Activated gamma-delta T cell (primary cell): ENCODE data around the gene ABCA5.

Source experiments
- DNase-seq: peaks from one replicate; lab custom pipeline; 2025; lab: John Stamatoyannopoulos, UW
- total RNA-seq, 2 donors: gene quantifications; one replicate each; lab custom pipeline; 2026; lab: John Stamatoyannopoulos, UW

Gene ABCA5, protein sequence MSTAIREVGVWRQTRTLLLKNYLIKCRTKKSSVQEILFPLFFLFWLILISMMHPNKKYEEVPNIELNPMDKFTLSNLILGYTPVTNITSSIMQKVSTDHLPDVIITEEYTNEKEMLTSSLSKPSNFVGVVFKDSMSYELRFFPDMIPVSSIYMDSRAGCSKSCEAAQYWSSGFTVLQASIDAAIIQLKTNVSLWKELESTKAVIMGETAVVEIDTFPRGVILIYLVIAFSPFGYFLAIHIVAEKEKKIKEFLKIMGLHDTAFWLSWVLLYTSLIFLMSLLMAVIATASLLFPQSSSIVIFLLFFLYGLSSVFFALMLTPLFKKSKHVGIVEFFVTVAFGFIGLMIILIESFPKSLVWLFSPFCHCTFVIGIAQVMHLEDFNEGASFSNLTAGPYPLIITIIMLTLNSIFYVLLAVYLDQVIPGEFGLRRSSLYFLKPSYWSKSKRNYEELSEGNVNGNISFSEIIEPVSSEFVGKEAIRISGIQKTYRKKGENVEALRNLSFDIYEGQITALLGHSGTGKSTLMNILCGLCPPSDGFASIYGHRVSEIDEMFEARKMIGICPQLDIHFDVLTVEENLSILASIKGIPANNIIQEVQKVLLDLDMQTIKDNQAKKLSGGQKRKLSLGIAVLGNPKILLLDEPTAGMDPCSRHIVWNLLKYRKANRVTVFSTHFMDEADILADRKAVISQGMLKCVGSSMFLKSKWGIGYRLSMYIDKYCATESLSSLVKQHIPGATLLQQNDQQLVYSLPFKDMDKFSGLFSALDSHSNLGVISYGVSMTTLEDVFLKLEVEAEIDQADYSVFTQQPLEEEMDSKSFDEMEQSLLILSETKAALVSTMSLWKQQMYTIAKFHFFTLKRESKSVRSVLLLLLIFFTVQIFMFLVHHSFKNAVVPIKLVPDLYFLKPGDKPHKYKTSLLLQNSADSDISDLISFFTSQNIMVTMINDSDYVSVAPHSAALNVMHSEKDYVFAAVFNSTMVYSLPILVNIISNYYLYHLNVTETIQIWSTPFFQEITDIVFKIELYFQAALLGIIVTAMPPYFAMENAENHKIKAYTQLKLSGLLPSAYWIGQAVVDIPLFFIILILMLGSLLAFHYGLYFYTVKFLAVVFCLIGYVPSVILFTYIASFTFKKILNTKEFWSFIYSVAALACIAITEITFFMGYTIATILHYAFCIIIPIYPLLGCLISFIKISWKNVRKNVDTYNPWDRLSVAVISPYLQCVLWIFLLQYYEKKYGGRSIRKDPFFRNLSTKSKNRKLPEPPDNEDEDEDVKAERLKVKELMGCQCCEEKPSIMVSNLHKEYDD (N-terminal part only)
- total RNA-seq = 79.6 to 138 reads per million in 2 donors

- peak; percentile 81 for DNase-seq
Measured at GRCh38 chr17:69327060-69327831, at the start of gene ABCA5. TSS of gene ABCA5 (minus strand) at chr17:69327133. CDS start at chr17:69314415, 12,718 bp downstream.

DNA sequence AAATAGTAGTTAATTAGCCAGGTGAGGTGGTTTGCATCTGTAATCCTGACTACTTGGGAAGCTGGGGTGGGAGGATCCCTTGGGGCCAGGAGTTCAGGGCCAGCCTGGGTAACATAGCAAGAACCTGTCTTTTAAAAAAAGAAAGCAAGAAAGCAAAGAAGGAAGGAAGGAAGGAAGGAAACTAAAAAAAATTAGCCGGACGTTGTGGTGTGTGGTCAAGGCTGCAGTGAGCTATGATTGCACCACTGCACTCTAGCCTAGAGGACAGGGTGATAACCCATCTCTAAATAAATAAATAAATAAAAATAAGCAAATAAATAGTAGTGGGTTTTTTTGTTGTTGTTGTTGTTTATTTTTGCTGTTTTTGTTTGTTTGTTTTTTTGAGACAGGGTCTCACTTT, 48.3 kb upstream of the ABCA5 start:
- no peak for DNase-seq

DNA sequence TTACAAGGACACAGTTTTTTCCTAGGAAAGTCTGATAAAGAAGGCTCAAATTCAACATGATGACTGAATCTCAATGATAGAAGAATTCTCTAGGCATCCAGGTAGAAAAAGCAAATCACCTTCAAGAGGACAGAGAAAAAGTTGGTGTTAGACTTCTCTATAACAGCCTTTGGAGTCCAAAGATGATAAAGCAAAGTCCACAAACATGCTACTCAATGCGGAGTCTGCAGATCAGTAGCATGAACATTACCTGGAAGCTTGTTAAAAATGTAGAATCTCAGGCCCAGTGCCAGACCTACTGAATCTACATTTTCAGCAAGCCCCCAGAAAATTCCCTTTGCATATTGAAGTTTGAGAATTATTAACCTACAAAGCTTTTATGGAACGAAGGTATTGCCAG, 46.1 kb upstream of the ABCA5 start:
- DNase-seq = no peak

- DNase-seq = no peak
Measured at GRCh38 chr17:69367298-69367697, 40.4 kb upstream of the ABCA5 start.

DNA sequence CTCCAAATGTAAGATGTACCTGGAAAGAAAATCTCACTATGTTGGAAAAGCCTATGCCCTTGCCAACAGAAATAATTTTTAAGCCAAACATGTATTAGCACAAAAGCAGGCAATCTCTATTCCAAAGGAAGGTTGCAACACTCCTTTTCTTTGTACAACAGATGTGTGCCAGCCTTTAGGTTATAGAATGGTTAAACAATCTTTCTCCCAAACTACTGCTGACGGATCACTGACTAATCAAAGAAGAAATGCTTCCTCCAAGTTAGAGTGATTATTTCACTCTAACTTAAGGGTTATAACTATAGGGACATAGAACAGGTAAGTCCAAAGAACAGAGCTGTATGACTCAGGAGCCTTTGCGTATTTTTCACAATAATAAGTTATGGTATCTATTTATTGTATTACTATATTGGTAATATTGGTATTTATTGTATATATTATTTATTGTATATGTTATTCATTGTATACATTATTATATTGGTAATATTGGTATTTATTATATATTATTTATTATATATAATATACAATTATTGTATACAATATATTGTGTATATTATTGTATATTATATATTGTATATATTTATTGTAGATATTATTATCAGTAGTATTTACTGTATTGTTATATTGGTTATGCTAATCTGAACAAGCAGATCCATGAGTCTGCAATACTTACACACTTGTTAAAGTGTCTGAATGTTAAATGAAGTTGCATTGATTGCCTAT, 36.7 kb upstream of the ABCA5 start:
- DNase-seq = no peak

- no peak for DNase-seq
Measured at GRCh38 chr17:69361156-69361555, 34.2 kb upstream of the ABCA5 start.

DNA sequence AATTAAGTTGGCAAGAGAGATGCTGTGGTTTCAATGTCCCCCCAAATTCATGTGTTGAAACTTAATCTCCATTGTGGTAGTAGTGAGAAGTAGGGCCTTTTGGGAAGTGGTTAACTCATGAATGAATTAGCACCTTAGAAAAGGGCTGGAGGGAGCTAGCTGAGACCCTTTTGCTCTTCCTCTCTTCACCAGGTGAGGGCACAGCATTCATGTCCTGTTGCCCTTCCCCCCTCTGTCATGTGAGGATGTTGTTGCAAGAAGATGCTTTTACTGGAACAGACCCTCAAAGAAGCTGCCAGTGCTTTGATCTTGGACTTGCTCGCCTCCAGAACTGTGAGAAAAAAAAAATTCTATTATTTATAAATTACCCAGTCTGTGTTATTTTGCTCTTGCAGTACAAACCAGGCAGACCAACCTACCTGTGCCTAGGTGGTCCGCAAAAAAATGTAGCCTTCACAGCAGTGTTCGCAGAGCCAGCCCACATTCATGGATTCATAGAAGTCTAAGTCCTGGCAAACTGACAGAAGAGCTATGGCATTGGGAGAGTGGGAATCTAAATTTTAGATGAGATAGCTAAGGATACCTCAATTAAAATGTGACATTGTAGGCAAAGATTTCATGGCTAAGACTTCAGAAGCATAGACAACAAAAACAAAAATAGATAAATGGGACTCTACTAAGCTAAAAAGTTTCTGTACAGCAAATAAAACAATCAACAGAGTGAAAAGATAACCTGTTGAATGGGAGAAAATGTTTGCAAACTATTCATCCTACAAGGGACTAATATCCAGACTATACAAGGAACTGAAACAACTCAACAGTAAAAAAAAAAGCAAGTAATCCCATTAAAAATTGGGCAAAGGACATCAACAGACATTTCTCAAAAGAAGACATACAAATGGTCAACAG, 32.0 kb upstream of the ABCA5 start:
- DNase-seq = no peak

GRCh38 chr17:69357701-69358100, 30.8 kb upstream of the ABCA5 start:
- DNase-seq = no peak

- DNase-seq = no peak
Measured at GRCh38 chr17:69356625-69357024, 29.7 kb upstream of the ABCA5 start.

DNA sequence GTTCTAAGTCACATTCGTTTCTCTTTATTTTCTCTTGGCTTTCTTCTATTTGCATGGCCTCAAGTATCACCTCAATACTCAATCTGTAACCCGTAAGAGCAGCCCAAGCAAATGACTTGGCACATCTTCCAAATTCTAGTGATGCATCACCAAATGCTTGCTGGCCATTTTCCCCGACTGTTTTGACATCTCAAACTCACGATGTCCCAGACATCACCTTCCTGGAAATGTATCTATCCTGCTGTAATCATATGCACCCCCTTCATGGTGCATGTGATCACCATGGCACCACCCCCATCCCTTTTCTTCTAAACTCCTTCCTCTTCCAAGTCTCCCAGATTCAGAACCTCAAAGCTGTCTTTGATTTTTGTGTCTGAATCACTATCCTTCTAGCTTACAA, 24.0 kb upstream of the ABCA5 start:
- DNase-seq = no peak

- no peak for DNase-seq
Measured at GRCh38 chr17:69348429-69348828, 21.5 kb upstream of the ABCA5 start.

DNA sequence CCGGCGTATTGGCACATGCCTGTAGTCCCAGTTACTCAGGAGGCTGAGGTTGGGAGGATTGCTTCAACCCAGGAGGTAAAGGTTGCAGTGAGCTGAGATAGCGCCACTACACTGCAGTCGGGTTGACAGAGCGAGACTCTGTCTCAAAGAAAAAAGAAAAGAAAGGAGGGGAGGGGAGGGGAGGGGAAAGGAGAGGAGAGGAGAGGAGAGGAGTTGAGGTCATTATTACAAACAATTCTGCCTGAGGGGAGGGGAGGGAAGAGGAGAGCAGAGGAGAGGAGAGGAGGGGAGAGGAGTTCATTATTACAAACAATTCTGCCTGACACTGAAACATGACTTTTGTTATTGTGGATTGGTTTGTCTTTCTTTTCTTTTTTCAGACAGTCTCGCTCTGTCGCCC, 19.8 kb upstream of the ABCA5 start:
- no peak for DNase-seq

GRCh38 chr17:69344939-69345338, 18.0 kb upstream of the ABCA5 start:
- DNase-seq = no peak

GRCh38 chr17:69342896-69343644, 16.1 kb upstream of the ABCA5 start:
- DNase-seq = no peak

GRCh38 chr17:69339937-69340336, 13.0 kb upstream of the ABCA5 start:
- no peak for DNase-seq

DNA sequence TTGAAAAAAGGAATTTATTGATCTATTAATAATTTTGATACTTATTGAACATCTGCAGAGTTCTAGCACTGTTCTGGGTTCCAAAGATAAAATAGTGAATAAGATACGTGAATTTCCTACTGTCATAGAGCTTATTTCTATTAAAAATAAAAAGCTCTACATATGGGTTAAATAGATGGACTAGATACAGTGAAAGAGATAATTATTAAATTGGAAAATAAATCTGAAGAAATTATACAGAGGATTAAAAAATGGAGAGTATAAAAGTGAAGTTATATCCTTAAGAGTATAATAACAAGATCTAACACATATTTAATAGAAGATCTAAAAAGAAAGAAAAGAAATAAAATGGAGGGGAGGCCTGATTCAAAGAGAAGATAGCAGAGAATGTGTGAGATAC, 10.1 kb upstream of the ABCA5 start:
- DNase-seq = no peak

GRCh38 chr17:69336580-69336979, 9.6 kb upstream of the ABCA5 start:
- no peak for DNase-seq

- DNase-seq = no peak
Measured at GRCh38 chr17:69335058-69335457, 8.1 kb upstream of the ABCA5 start.

DNA sequence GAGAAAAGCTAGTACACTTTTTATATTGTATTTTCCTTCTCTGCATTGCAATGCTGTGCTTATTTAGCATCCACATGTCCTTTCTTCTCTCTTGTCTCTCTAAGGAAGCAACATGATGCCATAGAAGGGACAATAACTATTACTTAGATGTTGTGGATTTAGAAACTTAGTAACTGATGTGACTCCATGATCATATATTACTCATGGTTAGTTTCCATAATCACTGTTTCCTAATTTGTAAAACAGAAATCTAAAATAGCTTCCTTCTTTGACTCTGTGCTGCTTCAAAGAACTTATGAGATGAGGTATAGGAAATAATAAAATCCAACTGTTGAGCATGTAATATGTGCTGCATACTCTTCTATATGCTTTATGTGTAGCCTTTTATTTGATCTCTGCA, 6.6 kb upstream of the ABCA5 start:
- no peak for DNase-seq
